H1 (cell line): ENCODE results near the gene KIAA1755. TPM values are rescaled to one million over a fixed set of nuclear protein-coding genes. Genes with fewer than 3 reads are reported as not detected.

Experiments used
- CTCF ChIA-PET: fragments of 300-600 bp; sonication (Branson Sonifier 250); formaldehyde crosslinking; loops from one replicate; lab custom pipeline; 2021; ENCODE audit not compliant: partially characterized antibody; lab: Charles Lee
- POLR2A ChIA-PET: fragments of 300-600 bp; sonication (Branson Sonifier 250); formaldehyde crosslinking; loops from one replicate; lab custom pipeline; 2021; ENCODE audit warnings: inconsistent platforms; ENCODE audit not compliant: partially characterized antibody; lab: Charles Lee
- DNase-seq, 2 experiments: peaks; one replicate each; pipeline versions ENCODE4 v3.0.0 to v3.0.0-alpha.2; 2010 to 2022; ENCODE audit warnings: low spot score in 2 of 2, low read depth in 1 of 2, mixed read lengths in 1 of 2
- FAIRE-seq: peaks from 2 replicates; lab custom pipeline; 2011; peaks lifted over from hg19 to GRCh38; lab: Jason Lieb, UNC
- H2AFZ ChIP-seq: 2 replicates; pipeline ENCODE4 v1.8.1; 2012; ENCODE audit warnings: low read length, inconsistent platforms
- H2AK5ac ChIP-seq: 2 replicates; pipeline ENCODE4 v1.6.1; 2013; ENCODE audit warnings: low read depth, low read length
- H2BK120ac ChIP-seq: replicated peaks from 2 replicates; pipeline ENCODE3; 2013; ENCODE audit warnings: low read depth, low read length, inconsistent platforms
- H2BK12ac ChIP-seq: 2 replicates; pipeline ENCODE4 v1.6.1; 2013; ENCODE audit warnings: low read depth, low read length
- H2BK15ac ChIP-seq: 2 replicates; pipeline ENCODE4 v1.6.1; 2013; ENCODE audit warnings: low read length
- H2BK20ac ChIP-seq: 2 replicates; pipeline ENCODE4 v1.6.1; 2013; ENCODE audit warnings: low read length
- H2BK5ac ChIP-seq: 2 replicates; pipeline ENCODE4 v1.6.1; 2013; ENCODE audit warnings: low read depth, low read length
- H3K14ac ChIP-seq: 2 replicates; pipeline ENCODE4 v1.6.1; 2013; ENCODE audit warnings: inconsistent platforms; ENCODE audit not compliant: insufficient read length
- H3K18ac ChIP-seq: 2 replicates; pipeline ENCODE4 v1.6.1; 2013; ENCODE audit warnings: low read length; ENCODE audit errors: extremely low read depth
- H3K23ac ChIP-seq: 2 replicates; pipeline ENCODE4 v1.6.1; 2013; ENCODE audit warnings: inconsistent platforms; ENCODE audit not compliant: insufficient read length
- H3K23me2 ChIP-seq: 2 replicates; pipeline ENCODE4 v1.6.1; 2013; ENCODE audit warnings: low read depth, low read length
- H3K27ac ChIP-seq: 2 replicates; pipeline ENCODE4 v1.6.1; 2011; ENCODE audit warnings: low read depth, low read length, inconsistent platforms
- H3K27me3 ChIP-seq, 4 experiments: replicated peaks in 1 of 4; 1 replicate in 1 of 4; 2 replicates in 3 of 4; pipeline versions ENCODE4 v1.6.1 to v1.8.1; 2011 to 2013; ENCODE audit warnings: low read length in 3 of 4, mild to moderate bottlenecking in 3 of 4, inconsistent platforms in 2 of 4, mixed read lengths in 2 of 4, moderate library complexity in 1 of 4; ENCODE audit not compliant: control insufficient read depth in 3 of 4, insufficient read depth in 3 of 4; ENCODE audit errors: extremely low read depth in 1 of 4
- H3K36me3 ChIP-seq, 4 experiments: 2 replicates each; pipeline versions ENCODE4 v1.6.1 to v1.8.1; 2011 to 2013; ENCODE audit warnings: mild to moderate bottlenecking in 4 of 4, low read length in 3 of 4, moderate library complexity in 2 of 4, control low read depth in 1 of 4, inconsistent platforms in 1 of 4; ENCODE audit not compliant: insufficient read depth in 4 of 4, control insufficient read depth in 2 of 4
- H3K4ac ChIP-seq: replicated peaks from 2 replicates; pipeline ENCODE3; 2013; ENCODE audit warnings: low read length, low read depth, mixed read lengths, inconsistent platforms; ENCODE audit not compliant: insufficient read length
- H3K4me1 ChIP-seq, 4 experiments: replicated peaks in 1 of 4; 1 replicate in 1 of 4; 2 replicates in 3 of 4; pipeline versions ENCODE4 v1.6.1 to v1.8.1; 2011 to 2013; ENCODE audit warnings: low read length in 3 of 4, inconsistent platforms in 2 of 4, mixed read lengths in 1 of 4; ENCODE audit not compliant: insufficient read depth in 4 of 4, control insufficient read depth in 3 of 4
- H3K4me2 ChIP-seq, 2 experiments: 2 replicates each; pipeline versions ENCODE4 v1.6.1 to v1.8.1; 2011 to 2013; ENCODE audit warnings: low read depth in 2 of 2, low read length in 2 of 2, control low read depth in 1 of 2, inconsistent platforms in 1 of 2, mild to moderate bottlenecking in 1 of 2; ENCODE audit not compliant: insufficient read depth in 1 of 2
- H3K4me3 ChIP-seq, 4 experiments: fragments of 200-600, 300-600 bp in 1 of 4; sonication (generic), shearing (Covaris generic), sonication (Bioruptor Twin) in 1 of 4; 2 replicates each; pipeline versions ENCODE4 v1.5.1 to v1.8.1; 2011 to 2016; ENCODE audit warnings: low read length in 4 of 4, low read depth in 3 of 4, control low read depth in 2 of 4, inconsistent platforms in 2 of 4, mild to moderate bottlenecking in 2 of 4, mixed read lengths in 1 of 4, moderate library complexity in 1 of 4; ENCODE audit not compliant: insufficient read depth in 2 of 4; ENCODE audit errors: extremely low read depth in 1 of 4
- H3K56ac ChIP-seq: replicated peaks from 2 replicates; pipeline ENCODE3; 2013; ENCODE audit warnings: low read depth, mild to moderate bottlenecking, mixed read lengths, low read length, inconsistent platforms; ENCODE audit not compliant: insufficient read length
- H3K79me1 ChIP-seq: 2 replicates; pipeline ENCODE4 v1.6.1; 2013; ENCODE audit warnings: low read depth, low read length, control low read depth
- H3K79me2 ChIP-seq, 2 experiments: 2 replicates each; pipeline versions ENCODE4 v1.6.1 to v1.8.1; 2012 to 2013; ENCODE audit warnings: low read length in 2 of 2, mild to moderate bottlenecking in 2 of 2, inconsistent platforms in 1 of 2; ENCODE audit not compliant: insufficient read depth in 2 of 2, control insufficient read depth in 1 of 2
- H3K9ac ChIP-seq, 4 experiments: replicated peaks in 1 of 4; 1 replicate in 1 of 4; 2 replicates in 3 of 4; pipeline versions ENCODE4 v1.6.1 to v1.8.1; 2011 to 2013; ENCODE audit warnings: low read depth in 3 of 4, low read length in 3 of 4, control low read depth in 2 of 4, mild to moderate bottlenecking in 2 of 4, moderate library complexity in 2 of 4, inconsistent platforms in 1 of 4; ENCODE audit errors: extremely low read depth in 1 of 4
- H3K9me3 ChIP-seq, 2 experiments: 2 replicates each; pipeline versions ENCODE4 v1.6.1 to v1.8.1; 2012 to 2013; ENCODE audit warnings: mild to moderate bottlenecking in 2 of 2, moderate library complexity in 2 of 2, control low read depth in 1 of 2, inconsistent platforms in 1 of 2, low read depth in 1 of 2, low read length in 1 of 2, mixed read lengths in 1 of 2; ENCODE audit not compliant: insufficient read depth in 2 of 2
- H4K20me1 ChIP-seq, 2 experiments: replicated peaks in 1 of 2; 2 replicates each; pipeline versions ENCODE3 to v1.8.1; 2011 to 2013; ENCODE audit warnings: inconsistent platforms in 2 of 2, low read length in 2 of 2, mild to moderate bottlenecking in 1 of 2; ENCODE audit not compliant: insufficient read depth in 2 of 2, control insufficient read depth in 1 of 2
- H4K5ac ChIP-seq: 2 replicates; pipeline ENCODE4 v1.6.1; 2013; ENCODE audit warnings: low read length, low read depth, mixed read lengths, inconsistent platforms; ENCODE audit not compliant: insufficient read length
- H4K8ac ChIP-seq: 2 replicates; pipeline ENCODE4 v1.8.0; 2013; ENCODE audit warnings: mild to moderate bottlenecking, moderate library complexity, low read length, inconsistent platforms; ENCODE audit not compliant: insufficient read depth; ENCODE audit errors: extremely low read depth
- H4K91ac ChIP-seq: replicated peaks from 2 replicates; pipeline ENCODE3; 2013; ENCODE audit warnings: low read length, mixed read lengths, inconsistent platforms; ENCODE audit not compliant: insufficient read length
- ATF3 ChIP-seq: IDR thresholded peaks from 2 replicates; pipeline ENCODE4 v1.6.1; 2011; ENCODE audit warnings: low read depth, mild to moderate bottlenecking, low read length; ENCODE audit not compliant: insufficient read depth
- FOSL1 ChIP-seq: IDR thresholded peaks from 2 replicates; pipeline ENCODE4 v1.6.1; 2011; ENCODE audit warnings: mild to moderate bottlenecking, low read depth, low read length, moderate library complexity; ENCODE audit not compliant: insufficient read depth
- TBP ChIP-seq: IDR thresholded peaks from 2 replicates; pipeline ENCODE4 v1.6.1; 2011; ENCODE audit warnings: low read depth, low read length, improper control_type of control experiment
- WGBS, 2 experiments: shearing (Covaris generic) in 1 of 2; methylation state at CpG; one replicate each; pipeline versions ENCODE4 v1.1.6 to v1.1.7; 2013 to 2015; ENCODE audit warnings: low lambda C conversion rate in 2 of 2, mixed read lengths in 2 of 2, inconsistent platforms in 1 of 2, low coverage in 1 of 2, missing lambda C conversion rate in 1 of 2; ENCODE audit not compliant: insufficient replicate concordance in 2 of 2, insufficient coverage in 1 of 2, insufficient read length in 1 of 2; ENCODE audit errors: extremely low coverage in 1 of 2, missing lambda C conversion rate in 1 of 2; 5-methylcytosine and 5-hydroxymethylcytosine counted together
- polyA plus RNA-seq, 7 experiments: library from polyadenylated mRNA; depleted of rRNA in 3 of 7; stranded (reverse) in 5 of 7; unstranded in 2 of 7; fragments of >200 nt in 5 of 7; fragments of 200-250 nt in 2 of 7; gene quantifications; 1 replicate in 5 of 7; 2 replicates in 1 of 7; 4 replicates in 1 of 7; pipeline versions ENCODE4 v1.2.1 to v1.2.3, GENCODE V29; 2011 to 2013; ENCODE audit warnings: missing spikeins in 2 of 7, mixed read lengths in 2 of 7
- total RNA-seq: library from RNA; stranded (reverse); fragmentation: NEBNext Ultra II Directional; extraction: Animal tissue kit (Norgen Biotek cat#: 25700); gene quantifications from 2 replicates; pipeline ENCODE4 v1.2.1, GENCODE V29; 2021
- TF ChIP-seq, protein P1 (sequence below), 3 experiments: IDR thresholded peaks; 1 replicate in 2 of 3; 2 replicates in 1 of 3; pipeline versions ENCODE4 v1.5.1 to v1.6.1; 2011; ENCODE audit warnings: low read length in 3 of 3, mild to moderate bottlenecking in 3 of 3, inconsistent platforms in 2 of 3, low read depth in 1 of 3, moderate library complexity in 1 of 3; ENCODE audit not compliant: insufficient read depth in 1 of 3; ENCODE audit errors: control extremely low read depth in 1 of 3
- TF ChIP-seq, protein P2 (sequence below): IDR thresholded peaks from 2 replicates; pipeline ENCODE4 v1.6.1; 2012; ENCODE audit warnings: inconsistent platforms

The KIAA1755 gene
- total and polyA plus RNA-seq, 2 of the 8 experiments (the other 6 are each of a cell fraction or from before 2014, with no cell fraction given): 0.23 TPM; not detected in 1

GRCh38 chr20:38260025-38260377, 534 bp downstream of the KIAA1755 start:
- no peaks in the 10 kb centered on the region for H3K79me1 ChIP-seq
- H3K79me2 ChIP-seq: no peaks in the 10 kb centered on the region
- H3K23me2 ChIP-seq: peaks cover 4% of the 10 kb centered on the region; the same call in 1 of the 2 replicates
- H3K56ac ChIP-seq: no peak overlapping the region
- no peak overlapping the region for H3K23ac ChIP-seq
- no peak overlapping the region for H4K91ac ChIP-seq
- H3K4me1 ChIP-seq: peaks cover 0 to 5% (median 2%) of the 10 kb centered on the region in 4 experiments; a peak in 4 of 7 replicates
- ChIA-PET POLR2A (no interaction called here), CTCF (interaction anchor here (0.8 to 1.7 kb wide), 3 partner anchors 10 to 45 kb away, joined by 3 to 5 read pairs (median 4); partner anchors contain the start of gene BPI)
- H3K18ac ChIP-seq: no peak overlapping the region
- H3K9me3 ChIP-seq: no peaks in the 10 kb centered on the region
- no peak overlapping the region for H3K14ac ChIP-seq
- no peak overlapping the region for H2BK20ac ChIP-seq
- H3K27me3 ChIP-seq: peaks cover 3 to 18% (median 12%) of the 10 kb centered on the region in 4 experiments; a peak in 5 of 7 replicates
- H2BK15ac ChIP-seq: no peak overlapping the region
- H3K4me3 ChIP-seq: peak overlapping the region; percentile 34 to 58 (median 44); a peak in 6 of 8 replicates
- no peak for DNase-seq
- H2AK5ac ChIP-seq: no peak overlapping the region
- FAIRE-seq: no peak
- H2BK12ac ChIP-seq: no peak overlapping the region
- H2AFZ ChIP-seq: no peak overlapping the region
- H4K5ac ChIP-seq: no peak overlapping the region
- H3K4ac ChIP-seq: no peak overlapping the region
- H4K20me1 ChIP-seq: no peaks in the 10 kb centered on the region
- TF ChIP-seq FOSL1: no peak
- TF ChIP-seq TBP: no peak
- TF ChIP-seq, protein P1, sequence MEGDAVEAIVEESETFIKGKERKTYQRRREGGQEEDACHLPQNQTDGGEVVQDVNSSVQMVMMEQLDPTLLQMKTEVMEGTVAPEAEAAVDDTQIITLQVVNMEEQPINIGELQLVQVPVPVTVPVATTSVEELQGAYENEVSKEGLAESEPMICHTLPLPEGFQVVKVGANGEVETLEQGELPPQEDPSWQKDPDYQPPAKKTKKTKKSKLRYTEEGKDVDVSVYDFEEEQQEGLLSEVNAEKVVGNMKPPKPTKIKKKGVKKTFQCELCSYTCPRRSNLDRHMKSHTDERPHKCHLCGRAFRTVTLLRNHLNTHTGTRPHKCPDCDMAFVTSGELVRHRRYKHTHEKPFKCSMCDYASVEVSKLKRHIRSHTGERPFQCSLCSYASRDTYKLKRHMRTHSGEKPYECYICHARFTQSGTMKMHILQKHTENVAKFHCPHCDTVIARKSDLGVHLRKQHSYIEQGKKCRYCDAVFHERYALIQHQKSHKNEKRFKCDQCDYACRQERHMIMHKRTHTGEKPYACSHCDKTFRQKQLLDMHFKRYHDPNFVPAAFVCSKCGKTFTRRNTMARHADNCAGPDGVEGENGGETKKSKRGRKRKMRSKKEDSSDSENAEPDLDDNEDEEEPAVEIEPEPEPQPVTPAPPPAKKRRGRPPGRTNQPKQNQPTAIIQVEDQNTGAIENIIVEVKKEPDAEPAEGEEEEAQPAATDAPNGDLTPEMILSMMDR (IDR thresholded peaks at IDR 0.05; ENCODE audit: control extremely low read depth in 1 of 3, insufficient read depth in 1 of 3, low read depth in 1 of 3, low read length in 3 of 3): no peak
- no peak for TF ChIP-seq ATF3
- TF ChIP-seq, protein P2, sequence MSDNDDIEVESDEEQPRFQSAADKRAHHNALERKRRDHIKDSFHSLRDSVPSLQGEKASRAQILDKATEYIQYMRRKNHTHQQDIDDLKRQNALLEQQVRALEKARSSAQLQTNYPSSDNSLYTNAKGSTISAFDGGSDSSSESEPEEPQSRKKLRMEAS: no peak
- no peak overlapping the region for H2BK5ac ChIP-seq
- H4K8ac ChIP-seq: peak overlapping the region; percentile 45; the same call in 1 of the 2 replicates
- H3K4me2 ChIP-seq: peak overlapping the region; percentile 74 to 77
- whole genome bisulfite sequencing, 2 experiments: 35% methylated on average over 5 of the region's 5 CpGs; no CpG with 5 or more reads in 1 of the 2 experiments
- no peak overlapping the region for H3K27ac ChIP-seq
- no peak overlapping the region for H3K9ac ChIP-seq
- H3K36me3 ChIP-seq: no peaks in the 10 kb centered on the region
- H2BK120ac ChIP-seq: no peak overlapping the region
